GM21447 (cell line): Measurements from ENCODE around the gene PLA2G1B.

Source experiments
- ATAC-seq: cut with Tn5 transposase; IDR thresholded peaks from one replicate; pipeline ENCODE4 v1.9.1; 2021; ENCODE audit not compliant: unreplicated experiment

PLA2G1B gene

DNA sequence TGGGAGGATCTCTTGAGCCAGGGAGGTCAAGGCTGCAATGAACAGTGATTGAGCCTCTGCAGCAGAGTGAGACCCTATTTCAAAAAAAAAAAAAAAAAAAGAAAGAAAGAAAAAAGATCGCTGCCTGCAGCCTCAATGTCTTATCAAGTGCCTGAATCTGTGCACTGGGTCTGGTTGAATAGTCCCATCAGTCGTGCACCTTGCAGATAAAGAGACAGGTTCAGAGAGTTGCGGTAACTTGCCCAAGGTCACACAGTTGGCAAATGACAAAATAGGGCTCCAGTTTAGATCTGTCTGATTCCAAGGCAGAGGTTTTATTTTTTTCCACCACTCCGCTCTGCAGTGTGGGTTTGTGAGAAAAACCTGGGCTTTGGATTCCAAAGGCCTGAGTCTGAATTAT lies 649 bp upstream of the PLA2G1B start:
- ATAC-seq = no peak

DNA sequence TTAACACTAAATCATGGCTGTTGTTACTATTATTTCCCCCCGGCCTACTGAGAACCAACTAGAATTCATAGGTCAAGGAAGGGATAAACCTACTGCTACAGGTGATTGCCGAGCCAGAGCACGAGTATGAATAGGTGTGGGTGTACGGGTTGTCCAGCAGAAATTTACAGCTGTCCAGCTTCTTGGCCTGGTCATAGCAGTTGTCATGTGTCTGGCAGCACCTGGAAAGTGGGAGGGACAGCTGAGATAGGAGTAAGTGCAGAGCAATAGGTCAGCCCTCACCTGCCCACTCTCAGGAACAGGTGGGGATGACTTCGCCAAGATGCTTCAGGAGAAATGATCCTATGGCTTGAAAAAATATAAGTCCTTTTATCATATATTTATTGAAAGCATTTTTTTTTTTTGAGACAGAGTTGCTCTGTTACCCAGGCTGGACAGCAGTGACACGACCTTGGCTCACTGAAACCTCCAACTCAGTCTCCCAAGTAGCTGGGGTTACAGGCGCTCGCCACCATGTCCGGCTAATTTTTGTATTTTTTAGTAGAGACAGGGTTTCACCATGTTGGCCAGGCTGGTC lies 2.6 kb downstream of the PLA2G1B start:
- ATAC-seq = no peak

DNA sequence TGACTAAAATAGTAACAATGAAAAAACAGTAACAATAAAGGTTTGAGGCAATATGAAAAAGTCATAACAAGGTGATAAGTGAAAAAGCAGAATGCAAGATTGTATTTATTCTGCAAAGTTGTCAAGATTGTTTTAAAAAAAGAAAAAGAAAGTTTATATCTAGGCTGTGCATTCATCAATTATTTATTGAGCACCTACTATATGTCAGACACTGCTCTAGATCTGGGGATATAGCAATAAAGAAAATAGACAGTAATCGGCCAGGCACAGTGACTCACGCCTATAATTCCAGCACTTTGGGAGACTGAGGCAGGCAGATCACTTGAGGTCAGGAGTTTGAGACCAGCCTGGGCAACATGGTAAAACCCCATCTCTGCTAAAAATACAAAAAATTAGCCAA lies 3.8 kb downstream of the PLA2G1B start:
- no peak for ATAC-seq

DNA sequence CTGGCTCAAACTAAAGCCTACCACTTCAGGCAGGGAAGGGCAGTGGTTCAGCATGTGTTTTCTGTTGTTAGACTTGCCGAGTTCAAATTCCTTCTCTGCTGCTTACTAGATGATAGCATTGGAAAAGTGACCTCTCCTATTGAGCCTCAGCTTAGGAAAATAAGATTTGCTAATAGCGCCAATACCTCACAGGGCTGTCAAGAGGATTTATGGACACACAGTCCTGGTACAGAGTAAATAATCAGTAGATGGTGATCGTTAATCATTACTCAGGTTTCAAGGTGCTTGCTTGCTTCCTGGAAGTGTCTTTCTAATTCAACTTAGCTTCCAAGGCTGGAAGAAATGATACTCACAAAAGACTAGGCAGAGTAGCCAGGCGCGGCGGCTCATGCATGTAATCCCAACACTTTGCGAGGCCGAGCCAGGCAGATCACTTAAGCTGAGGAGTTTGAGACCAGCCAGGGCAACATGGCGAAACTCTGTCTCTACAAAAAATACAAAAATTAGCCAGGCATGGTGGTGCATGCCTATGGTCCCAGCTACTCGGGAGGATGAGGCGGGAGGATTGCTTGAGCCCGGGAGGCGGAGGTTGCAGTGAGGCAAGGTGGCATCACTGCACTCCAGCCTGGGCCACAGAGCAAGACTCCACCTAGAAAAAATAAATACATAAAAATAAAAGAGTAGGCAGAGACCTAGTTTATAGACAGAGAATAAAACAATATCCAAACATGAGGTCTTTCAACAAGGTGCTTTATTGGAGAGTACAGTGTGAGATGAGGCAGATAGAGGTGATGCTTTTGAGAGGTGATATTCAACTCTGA lies 6.0 kb downstream of the PLA2G1B start:
- ATAC-seq = no peak

DNA sequence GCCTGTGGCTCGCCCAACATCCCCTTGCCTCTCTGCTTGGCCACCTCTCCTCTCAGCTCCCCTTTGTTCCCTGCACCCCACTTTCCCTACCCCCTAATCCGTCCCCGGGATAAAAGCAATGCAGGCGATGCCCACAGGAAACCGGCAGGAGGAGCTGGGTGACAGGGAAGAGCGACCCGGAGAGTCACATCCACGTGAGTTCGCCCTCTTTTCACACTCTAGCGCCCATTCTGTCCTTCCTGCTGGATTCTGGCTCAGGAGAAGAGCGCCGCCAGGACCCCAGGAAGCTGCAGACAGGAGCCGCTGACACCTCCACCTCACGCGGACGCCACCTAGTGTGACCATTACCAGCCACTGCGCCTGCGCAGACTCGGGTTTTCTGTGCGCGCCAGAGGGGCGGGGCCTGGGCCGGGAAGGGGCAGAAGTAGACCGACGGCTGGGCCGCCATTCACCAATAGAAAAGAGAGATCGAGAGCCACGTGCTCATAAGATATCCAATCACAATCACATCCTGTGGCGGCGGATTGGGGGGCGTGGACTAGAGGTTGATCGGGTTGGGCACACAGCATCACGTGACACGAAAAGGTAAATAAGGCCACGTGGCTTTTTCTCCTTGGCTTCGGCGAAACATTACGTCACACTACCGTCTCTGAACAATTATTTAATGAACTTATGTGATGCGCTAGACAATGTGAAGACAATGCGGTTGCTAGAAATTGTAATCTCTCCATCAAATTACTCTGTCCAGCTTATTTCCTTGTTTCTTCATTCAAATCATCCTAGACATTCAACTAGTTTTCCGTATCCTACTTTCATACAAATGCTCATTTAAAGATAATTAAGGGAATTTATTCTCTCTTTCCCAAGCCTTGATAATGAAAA lies 10.1 kb downstream of the PLA2G1B start:
- ATAC-seq = peak; percentile 99

DNA sequence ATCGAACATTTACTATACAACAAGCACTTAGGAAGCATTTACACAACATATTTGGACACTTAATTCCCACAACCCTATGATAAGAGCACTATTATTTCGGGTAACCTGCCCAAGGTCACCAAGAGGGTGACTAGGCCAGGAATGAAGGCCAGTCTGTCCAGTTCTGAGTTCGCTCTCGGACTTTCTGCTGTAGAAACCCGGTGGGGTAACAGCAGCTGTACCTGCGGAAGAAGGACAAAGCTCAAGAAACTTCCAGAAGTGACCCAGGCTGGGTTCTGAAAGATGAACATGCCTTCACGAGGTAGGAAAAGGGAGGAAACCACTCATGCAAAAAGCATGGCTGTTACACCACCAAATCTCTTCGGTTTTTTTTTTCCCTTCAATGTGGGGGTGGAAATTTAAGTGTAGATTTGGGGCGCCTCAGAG lies 10.8 kb downstream of the PLA2G1B start:
- no peak for ATAC-seq

DNA sequence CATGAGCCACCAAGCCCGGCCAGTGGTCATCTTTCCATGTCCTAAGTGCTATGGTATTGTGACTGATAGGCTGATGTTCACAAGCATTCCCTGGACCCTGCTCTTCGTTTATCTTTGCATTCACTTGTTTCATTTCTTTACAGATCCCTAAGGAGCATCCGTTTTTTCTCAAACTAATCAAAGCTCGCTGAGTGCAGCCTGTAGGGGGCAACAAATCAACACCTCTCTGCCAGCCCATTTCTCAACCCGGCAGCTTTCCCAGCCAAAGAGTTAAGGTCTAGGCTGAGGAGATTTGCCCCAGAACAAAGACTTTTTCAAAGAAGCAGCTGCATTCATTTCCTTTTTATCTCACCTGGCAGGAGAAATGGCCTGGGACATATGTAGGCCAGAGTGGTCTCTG lies 13.4 kb downstream of the PLA2G1B start:
- ATAC-seq = no peak

DNA sequence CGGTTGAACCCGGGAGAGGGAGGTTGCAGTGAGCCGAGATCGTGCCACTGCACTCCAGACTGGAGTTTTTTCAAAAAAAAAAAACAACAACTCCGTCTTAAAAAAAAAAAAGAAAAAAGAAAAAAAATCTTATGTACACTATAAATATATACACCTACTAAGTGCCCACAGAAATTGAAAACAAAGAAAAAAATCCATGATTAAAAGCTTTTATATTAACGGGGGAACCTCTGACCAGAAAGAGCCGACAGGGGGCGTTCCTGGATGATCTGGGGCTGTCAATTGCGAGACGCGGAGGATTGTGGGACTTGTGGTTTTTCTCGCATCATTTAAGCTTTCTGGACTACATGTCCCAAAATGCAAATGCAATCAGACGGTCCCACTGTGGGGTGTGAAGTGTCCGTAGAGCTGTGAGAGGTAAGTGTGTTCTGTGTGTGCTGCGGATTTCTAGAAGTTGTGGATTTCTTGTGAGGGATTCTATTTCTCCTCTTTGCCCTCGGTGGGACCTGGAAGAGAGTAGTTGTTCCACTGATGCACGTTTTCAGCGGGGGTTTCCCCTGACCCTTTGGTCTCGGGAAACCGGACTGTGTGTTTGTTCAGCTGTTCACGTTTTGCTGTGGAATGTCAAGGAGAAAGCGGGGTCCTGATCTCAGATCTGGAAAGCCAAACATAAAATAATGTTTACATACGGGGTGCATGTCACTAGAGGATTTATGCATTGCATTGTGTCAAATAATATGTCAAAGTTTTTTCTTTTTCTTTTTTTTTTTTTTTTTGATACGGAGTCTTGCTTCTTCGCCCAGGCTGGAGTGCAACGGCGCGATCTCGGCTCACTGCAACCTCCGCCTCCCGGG lies 25.4 kb downstream of the PLA2G1B start, which contains the start of gene SIRT4:
Gene SIRT4, plus strand, starts transcription at position 360 of the 854 bp plus-strand sequence. CDS start 1,241 bp downstream, outside the sequence.
- ATAC-seq = peak; percentile 97

DNA sequence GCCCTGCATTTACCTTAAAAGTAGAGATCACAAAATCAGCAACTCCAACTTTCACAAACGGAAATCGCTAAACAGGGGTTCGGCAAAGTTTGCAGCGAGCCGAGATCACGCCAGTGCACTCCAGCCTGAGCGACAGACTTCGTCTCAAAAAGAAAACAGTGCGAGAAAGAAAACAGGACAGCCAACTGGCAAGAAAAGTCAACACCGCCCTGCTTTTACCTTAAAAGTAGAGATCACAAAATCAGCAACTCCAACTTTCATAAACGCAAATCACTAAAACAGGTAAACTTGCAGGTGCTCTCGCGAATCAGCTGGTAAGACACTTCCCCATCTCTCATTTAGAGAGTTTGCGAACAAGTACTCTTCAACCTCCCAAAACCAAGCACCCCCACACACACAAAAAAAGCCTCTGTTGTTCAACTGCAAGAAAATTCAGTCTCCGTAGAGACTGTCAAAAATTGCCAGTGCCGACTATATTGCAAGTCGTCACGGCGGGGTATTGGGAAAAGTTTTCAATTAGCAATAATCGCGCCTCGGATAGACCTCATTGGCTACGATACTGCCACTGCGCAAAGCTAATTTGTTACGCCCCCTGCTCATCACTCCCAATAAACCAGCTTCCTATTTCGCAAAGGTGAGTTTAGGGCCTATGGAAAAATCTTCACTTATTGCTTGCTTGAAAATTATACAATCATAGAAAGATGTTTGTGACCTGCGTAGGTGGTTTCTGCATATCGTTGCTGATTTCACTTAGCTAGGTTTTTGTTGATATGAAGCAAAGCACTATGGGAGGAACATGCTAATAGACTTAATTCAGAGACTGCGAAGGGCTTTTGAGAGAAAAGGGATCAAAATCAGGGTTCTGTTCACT lies 34.7 kb downstream of the PLA2G1B start, which contains the start of gene RNU4-1:
Gene RNU4-1, minus strand, starts transcription at position 577 of the 871 bp plus-strand sequence.
- ATAC-seq = peak; percentile 49

DNA sequence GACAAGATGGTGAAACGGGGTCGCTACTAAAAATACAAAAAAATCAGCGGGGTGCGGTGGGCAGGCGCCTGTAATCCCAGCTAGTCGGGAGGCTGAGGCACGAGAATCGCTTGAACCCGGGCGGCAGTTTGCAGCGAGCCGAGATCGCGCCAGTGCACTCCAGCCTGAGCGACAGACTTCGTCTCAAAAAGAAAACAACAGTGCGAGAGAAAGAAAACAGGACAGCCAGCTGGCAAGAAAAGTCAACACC lies 35.2 kb downstream of the PLA2G1B start:
- ATAC-seq = peak; percentile 3

DNA sequence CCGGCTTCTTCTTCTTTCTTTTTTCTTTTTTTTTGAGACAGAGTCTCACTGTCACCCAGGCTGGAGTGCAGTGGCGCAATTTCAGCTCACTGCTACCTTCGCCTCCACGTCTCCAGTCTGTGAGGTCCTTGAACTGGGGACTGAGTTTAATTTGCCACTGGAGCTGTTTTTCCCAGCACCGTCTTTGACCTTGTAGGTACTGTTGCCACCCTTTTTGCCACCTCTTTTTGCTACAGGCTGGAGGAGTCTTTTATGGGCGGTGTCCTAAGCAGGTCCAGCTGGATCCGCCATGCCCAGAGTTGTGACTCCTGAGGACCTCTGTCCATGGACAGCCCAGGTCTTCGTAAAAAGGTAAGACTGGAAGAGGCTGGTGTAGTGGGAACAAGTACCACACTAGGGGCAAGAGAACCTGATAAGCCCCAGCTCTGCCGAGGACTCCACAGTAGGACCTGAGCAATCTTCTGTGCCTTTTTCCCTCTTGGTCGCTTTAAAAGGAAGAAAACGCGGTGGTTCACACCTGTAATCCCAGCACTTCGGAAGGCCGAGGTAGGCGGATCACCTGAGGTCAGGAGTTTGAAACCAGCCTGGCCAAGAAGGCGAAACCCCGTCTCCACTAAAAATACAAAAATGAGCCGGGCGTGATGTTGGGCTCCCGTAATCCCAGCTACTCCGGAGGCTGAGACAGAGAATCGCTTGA lies 36.8 kb downstream of the PLA2G1B start:
- no peak for ATAC-seq

DNA sequence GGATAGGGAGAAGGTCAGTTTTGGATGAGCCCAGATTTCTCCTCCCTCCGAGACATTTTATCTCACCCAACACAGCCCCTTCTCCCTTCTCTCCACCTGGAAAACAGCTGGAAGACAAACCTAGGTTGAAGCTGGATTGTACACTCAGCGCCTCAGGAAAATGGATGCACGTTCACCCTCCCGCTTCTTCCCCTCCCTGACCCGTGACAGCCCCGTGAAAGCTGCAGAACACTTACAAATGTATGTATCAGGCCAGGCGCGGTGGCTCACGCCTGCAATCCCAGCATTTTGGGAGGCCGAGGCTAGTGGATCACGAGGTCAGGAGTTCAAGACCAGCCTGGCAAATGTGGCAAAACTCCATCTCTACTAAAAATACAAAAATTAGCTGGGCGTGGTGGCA lies 40.1 kb downstream of the PLA2G1B start:
- no peak for ATAC-seq

DNA sequence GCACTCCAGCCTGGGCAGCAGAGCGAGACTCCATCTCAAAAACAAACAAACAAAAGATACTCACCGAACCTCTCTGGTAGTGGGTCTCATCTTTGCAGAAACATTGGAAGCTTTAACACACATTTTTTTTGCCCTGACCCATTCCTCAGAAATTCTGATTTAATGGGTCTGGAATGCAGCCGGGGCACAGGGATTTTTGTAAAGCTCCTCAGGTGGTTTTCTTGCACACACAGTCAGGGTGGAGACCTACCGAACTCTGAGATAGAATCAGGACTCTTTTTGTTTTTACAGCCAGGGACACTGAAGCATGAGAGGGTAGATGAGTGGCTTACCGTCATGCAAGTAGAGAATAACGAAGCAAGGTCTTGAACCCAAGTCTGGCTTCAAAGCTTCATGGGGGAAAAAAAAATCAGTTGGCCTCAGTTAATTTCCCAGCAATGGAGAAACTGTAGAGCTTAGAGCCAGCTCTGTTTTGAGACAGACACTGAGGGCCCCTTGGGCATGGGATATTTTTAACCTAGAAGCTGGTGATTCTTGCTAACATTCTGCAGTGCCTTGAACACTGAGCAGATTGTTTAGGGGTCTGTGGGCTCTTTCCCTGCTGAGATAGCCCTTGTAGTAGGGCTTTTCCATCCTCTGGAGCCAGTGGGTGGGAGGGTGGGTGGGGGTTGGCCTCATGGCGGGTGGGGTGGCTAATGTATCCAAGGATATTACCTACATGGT lies 40.6 kb downstream of the PLA2G1B start:
- no peak for ATAC-seq

DNA sequence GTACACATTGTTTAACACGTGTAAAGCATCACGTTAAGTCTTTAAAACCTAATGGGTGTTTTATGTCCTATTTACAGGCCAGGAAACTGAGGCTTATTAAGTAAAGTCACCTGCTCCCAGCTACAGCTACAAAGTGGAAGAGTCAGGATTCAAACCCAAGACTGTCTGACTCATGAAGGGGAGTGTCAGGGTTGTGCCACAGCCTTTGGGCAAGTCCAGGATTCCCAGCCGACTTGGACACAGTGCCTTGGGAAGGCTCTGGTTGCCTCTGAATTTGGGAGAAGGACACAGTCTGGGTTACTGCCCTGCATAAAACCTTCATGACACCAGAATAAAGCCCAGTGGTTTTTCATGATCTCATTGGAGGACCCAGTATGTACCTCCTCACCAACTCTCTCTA lies 43.2 kb downstream of the PLA2G1B start:
- no peak for ATAC-seq

DNA sequence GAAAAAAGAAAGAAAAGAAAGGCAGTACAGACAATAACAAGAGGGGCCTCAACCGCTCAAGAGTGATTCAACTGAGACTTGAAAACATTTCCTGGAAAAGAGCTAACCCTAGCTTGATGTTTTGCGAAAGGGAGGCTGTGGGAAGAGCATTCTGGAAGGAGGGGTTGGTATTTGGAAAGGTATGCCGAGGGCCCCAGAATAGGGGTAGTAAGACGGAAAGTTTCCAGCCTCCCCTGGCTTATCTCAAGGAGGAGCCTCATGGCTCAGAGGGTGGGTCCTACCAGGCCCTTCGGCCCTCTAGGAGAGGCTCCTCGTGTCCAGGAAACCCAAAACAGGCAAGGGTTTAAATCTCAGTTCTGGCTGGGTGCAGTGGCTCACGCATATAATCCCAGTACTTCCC lies 44.3 kb downstream of the PLA2G1B start:
- ATAC-seq = no peak

DNA sequence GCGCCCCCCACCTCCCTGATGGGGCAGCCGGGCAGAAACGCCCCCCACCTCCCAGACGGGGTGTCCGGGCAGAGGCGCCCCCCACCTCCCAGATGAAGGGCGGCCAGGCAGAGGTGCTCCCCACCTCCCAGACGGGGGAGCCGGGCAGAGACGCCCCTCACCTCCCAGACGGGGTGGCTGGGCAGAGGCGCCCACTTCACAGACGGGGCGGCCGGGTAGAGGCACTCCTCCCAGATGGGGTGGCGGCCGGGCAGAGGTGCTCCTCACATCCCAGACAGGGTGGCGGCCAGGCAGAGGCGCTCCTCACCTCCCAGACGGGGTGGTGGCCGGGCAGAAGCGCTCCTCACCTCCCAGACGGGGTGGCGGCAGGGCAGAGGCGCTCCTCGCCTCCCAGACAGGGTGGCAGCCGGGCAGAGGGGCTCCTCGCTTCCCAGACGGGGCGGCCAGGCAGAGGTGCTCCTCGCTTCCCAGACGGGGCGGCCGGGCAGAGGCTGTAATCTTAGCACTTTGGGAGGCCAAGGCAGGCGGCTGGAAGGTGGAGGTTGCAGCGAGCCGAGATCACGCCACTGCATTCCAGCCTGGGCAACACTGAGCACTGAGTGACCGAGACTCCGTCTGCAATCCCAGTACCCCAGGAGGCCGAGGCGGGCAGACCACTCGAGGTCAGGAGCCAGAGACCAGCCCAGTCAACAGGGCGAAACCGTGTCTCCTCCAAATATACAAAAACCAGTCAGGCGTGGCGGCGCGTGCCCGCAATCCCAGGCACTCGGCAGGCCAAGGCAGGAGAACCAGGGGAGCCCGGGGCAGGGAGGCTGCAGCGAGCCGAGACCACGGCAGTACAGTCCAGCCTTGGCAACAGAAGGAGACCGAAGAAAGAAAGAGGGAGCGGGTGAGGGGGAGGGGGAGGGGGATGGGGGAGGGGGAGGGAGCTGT lies 49.2 kb downstream of the PLA2G1B start:
- no peak for ATAC-seq

DNA sequence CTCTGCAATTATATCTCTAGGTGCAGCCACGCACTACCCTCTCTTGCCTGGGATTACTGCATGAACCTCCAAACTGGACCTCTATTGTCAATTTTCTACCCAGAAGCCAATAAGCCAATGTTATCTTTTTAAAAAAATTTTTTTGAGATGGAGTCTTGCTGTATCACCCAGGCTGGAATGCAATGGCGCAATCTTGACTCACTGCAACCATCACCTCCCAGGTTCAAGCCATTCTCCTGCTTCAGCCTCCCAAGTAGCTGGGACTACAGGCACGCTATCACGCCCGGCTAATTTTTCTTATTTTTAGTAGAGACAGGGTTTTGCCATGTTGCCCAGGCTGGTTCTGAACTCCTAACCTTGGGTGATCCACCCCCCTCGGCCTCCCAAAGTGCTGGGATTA lies 50.8 kb downstream of the PLA2G1B start:
- no peak for ATAC-seq
